GM12878 (cell line): ENCODE results near the gene SLX4IP. TPM values are rescaled to one million over a fixed set of nuclear protein-coding genes. Genes with fewer than 3 reads are reported as not detected.

Experiments
- BHLHE40 ChIP-seq, 2 experiments: fragments of 450-650 bp in 1 of 2; IDR thresholded peaks; 2 replicates each; pipeline ENCODE4 v1.6.1; 2011 to 2017; ENCODE audit warnings: low read depth in 2 of 2, borderline replicate concordance in 1 of 2, improper control_type of control experiment in 1 of 2, low read length in 1 of 2, mild to moderate bottlenecking in 1 of 2
- BMI1 ChIP-seq: fragments of 450-650 bp; IDR thresholded peaks from 2 replicates; pipeline ENCODE4 v1.6.1; 2016; ENCODE audit warnings: mild to moderate bottlenecking, moderate library complexity, borderline replicate concordance
- BRCA1 ChIP-seq: IDR thresholded peaks from 2 replicates; pipeline ENCODE4 v1.6.1; 2011; ENCODE audit warnings: low read depth, low read length, improper control_type of control experiment
- CBX3 ChIP-seq: fragments of 200-600 bp; sonication (generic); IDR thresholded peaks from 2 replicates; pipeline ENCODE4 v1.6.1; 2016; ENCODE audit warnings: low read depth, borderline replicate concordance
- CREB1 ChIP-seq: IDR thresholded peaks from 2 replicates; pipeline ENCODE4 v1.6.1; 2012; ENCODE audit warnings: low read depth, mild to moderate bottlenecking, inconsistent platforms
- EP300 ChIP-seq, 2 experiments: fragments of 150-350 bp in 1 of 2; IDR thresholded peaks; 2 replicates each; pipeline ENCODE4 v1.6.1; 2011 to 2012; ENCODE audit warnings: low read depth in 2 of 2, low read length in 2 of 2, borderline replicate concordance in 1 of 2, improper control_type of control experiment in 1 of 2, inconsistent platforms in 1 of 2; ENCODE audit not compliant: control insufficient read depth in 1 of 2
- FOXK2 ChIP-seq: fragments of 450-650 bp; IDR thresholded peaks from 2 replicates; pipeline ENCODE4 v1.6.1; 2017; ENCODE audit warnings: mild to moderate bottlenecking, moderate library complexity
- FOXM1 ChIP-seq: IDR thresholded peaks from 2 replicates; pipeline ENCODE4 v1.6.1; 2012; ENCODE audit warnings: low read depth, mild to moderate bottlenecking, inconsistent platforms, low read length, moderate library complexity
- GATAD2B ChIP-seq: fragments of 450-650 bp; conservative IDR thresholded peaks from 2 replicates; pipeline ENCODE4 v1.6.1; 2017; ENCODE audit warnings: low read depth, mild to moderate bottlenecking, moderate library complexity
- IRF4 ChIP-seq: IDR thresholded peaks from 2 replicates; pipeline ENCODE4 v1.6.1; 2011; ENCODE audit warnings: low read depth, low read length
- JUNB ChIP-seq: IDR thresholded peaks from 2 replicates; pipeline ENCODE4 v1.6.1; 2016; ENCODE audit warnings: antibody characterized with exemption, mild to moderate bottlenecking
- MYC ChIP-seq: IDR thresholded peaks from 2 replicates; pipeline ENCODE4 v1.6.1; 2011; ENCODE audit warnings: mild to moderate bottlenecking, low read length, moderate library complexity, inconsistent platforms; ENCODE audit not compliant: insufficient read depth, insufficient replicate concordance, insufficient read length, severe bottlenecking
- PML ChIP-seq: IDR thresholded peaks from 2 replicates; pipeline ENCODE4 v1.6.1; 2012; ENCODE audit warnings: low read length, inconsistent platforms
- RB1 ChIP-seq: fragments of 450-650 bp; formaldehyde crosslinking; IDR thresholded peaks from 2 replicates; pipeline ENCODE4 v1.6.1; 2017; ENCODE audit warnings: mild to moderate bottlenecking, borderline replicate concordance
- RFX5 ChIP-seq: IDR thresholded peaks from 2 replicates; pipeline ENCODE4 v1.6.1; 2011; ENCODE audit warnings: low read depth, low read length, improper control_type of control experiment
- TARDBP ChIP-seq: IDR thresholded peaks from 2 replicates; pipeline ENCODE4 v1.6.1; 2016; ENCODE audit warnings: borderline replicate concordance
- polyA plus RNA-seq, 11 experiments: library from polyadenylated mRNA; depleted of rRNA in 4 of 11; unstranded in 6 of 11; stranded (reverse) in 5 of 11; fragments of >200 nt; fragmentation: Nextera tagmentation in 4 of 11; fragmentation: Illumina TruSeq in 1 of 11; extraction: Ambion mirVana in 4 of 11; extraction: Trizol in 1 of 11; gene quantifications; 1 replicate in 1 of 11; 2 replicates in 10 of 11; pipeline versions ENCODE4 v1.2.1 to v1.2.3, GENCODE V29; 2011 to 2016; ENCODE audit warnings: inconsistent platforms in 2 of 11, missing spikeins in 2 of 11, low read depth in 1 of 11
- total RNA-seq, 4 experiments: library from RNA; depleted of rRNA in 3 of 4; stranded (reverse); fragments of >200 nt in 3 of 4; fragmentation: Illumina TruSeq in 1 of 4; extraction: Trizol in 1 of 4; gene quantifications; 2 replicates each; pipeline versions ENCODE4 v1.2.1 to v1.2.3, GENCODE V29; 2013 to 2021
- TF ChIP-seq, protein P1 (sequence below): IDR thresholded peaks from 2 replicates; pipeline ENCODE4 v1.6.1; 2012; ENCODE audit warnings: improper control_type of control experiment, low read depth, low read length; ENCODE audit not compliant: insufficient replicate concordance
- TF ChIP-seq, protein P2 (sequence below): IDR thresholded peaks from 2 replicates; pipeline ENCODE4 v1.6.1; 2011; ENCODE audit warnings: borderline replicate concordance, low read depth, mild to moderate bottlenecking, moderate library complexity, low read length; ENCODE audit not compliant: insufficient read depth, poor library complexity, severe bottlenecking
- TF ChIP-seq, protein P3 (sequence below): IDR thresholded peaks from 2 replicates; pipeline ENCODE4 v1.6.1; 2012; ENCODE audit warnings: mild to moderate bottlenecking, low read depth, low read length
- TF ChIP-seq, protein P4 (sequence below): IDR thresholded peaks from 2 replicates; pipeline ENCODE4 v1.6.1; 2011; ENCODE audit warnings: low read depth, low read length, improper control_type of control experiment, borderline replicate concordance

SLX4IP gene
- total and polyA plus RNA-seq, 10 of the 15 experiments (the other 5 are each of a cell fraction or from before 2014, with no cell fraction given): 2.2 to 11.0 (median 6.3) TPM

DNA sequence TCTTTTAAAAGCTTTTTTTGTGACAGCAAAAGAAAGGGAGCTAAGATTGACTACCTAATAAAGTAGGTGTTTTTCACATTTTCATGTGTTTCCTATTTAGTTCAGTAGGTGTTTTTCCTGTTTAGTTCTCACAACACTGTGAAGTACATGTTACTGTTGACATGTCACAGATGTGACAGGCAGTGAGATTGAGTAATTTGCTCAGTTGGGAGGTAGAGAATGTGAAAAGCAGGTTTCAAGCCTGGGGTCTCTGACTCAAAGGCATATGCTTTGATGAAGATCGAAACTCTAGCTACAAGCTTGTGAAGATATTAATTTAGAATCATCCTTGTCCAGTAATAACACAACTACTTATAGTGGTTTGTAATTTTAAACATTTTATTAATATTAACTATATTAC, 43.1 kb downstream of the SLX4IP start (continued):
- TF ChIP-seq, protein P1, sequence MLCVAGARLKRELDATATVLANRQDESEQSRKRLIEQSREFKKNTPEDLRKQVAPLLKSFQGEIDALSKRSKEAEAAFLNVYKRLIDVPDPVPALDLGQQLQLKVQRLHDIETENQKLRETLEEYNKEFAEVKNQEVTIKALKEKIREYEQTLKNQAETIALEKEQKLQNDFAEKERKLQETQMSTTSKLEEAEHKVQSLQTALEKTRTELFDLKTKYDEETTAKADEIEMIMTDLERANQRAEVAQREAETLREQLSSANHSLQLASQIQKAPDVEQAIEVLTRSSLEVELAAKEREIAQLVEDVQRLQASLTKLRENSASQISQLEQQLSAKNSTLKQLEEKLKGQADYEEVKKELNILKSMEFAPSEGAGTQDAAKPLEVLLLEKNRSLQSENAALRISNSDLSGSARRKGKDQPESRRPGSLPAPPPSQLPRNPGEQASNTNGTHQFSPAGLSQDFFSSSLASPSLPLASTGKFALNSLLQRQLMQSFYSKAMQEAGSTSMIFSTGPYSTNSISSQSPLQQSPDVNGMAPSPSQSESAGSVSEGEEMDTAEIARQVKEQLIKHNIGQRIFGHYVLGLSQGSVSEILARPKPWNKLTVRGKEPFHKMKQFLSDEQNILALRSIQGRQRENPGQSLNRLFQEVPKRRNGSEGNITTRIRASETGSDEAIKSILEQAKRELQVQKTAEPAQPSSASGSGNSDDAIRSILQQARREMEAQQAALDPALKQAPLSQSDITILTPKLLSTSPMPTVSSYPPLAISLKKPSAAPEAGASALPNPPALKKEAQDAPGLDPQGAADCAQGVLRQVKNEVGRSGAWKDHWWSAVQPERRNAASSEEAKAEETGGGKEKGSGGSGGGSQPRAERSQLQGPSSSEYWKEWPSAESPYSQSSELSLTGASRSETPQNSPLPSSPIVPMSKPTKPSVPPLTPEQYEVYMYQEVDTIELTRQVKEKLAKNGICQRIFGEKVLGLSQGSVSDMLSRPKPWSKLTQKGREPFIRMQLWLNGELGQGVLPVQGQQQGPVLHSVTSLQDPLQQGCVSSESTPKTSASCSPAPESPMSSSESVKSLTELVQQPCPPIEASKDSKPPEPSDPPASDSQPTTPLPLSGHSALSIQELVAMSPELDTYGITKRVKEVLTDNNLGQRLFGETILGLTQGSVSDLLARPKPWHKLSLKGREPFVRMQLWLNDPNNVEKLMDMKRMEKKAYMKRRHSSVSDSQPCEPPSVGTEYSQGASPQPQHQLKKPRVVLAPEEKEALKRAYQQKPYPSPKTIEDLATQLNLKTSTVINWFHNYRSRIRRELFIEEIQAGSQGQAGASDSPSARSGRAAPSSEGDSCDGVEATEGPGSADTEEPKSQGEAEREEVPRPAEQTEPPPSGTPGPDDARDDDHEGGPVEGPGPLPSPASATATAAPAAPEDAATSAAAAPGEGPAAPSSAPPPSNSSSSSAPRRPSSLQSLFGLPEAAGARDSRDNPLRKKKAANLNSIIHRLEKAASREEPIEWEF: no peak
- TF ChIP-seq GATAD2B (peak; percentile 45; the same call in 1 of the 2 replicates), JUNB (peak; percentile 90), IRF4 (peak; percentile 27; the same call in 1 of the 2 replicates), RB1 (no peak), FOXM1 (peak; percentile 74), RFX5 (no peak), PML (no peak), TARDBP (no peak), BMI1 (no peak), FOXK2 (peak; percentile 65), CBX3 (no peak), BRCA1 (no peak), CREB1 (no peak), EP300 (IDR thresholded peaks at IDR 0.05; ENCODE audit: borderline replicate concordance in 1 of 2, control insufficient read depth in 1 of 2, low read depth in 2 of 2, low read length in 2 of 2) (peak in 1 of 2 experiments; percentile 60; a peak in 3 of 4 replicates), BHLHE40 (IDR thresholded peaks at IDR 0.05; ENCODE audit: borderline replicate concordance in 1 of 2, low read depth in 2 of 2, low read length in 1 of 2) (0 out of 4 replicates have a peak, but pooled peaks of 1 of the 2 experiments have one; percentile 9), MYC (no peak)
- TF ChIP-seq, protein P2, sequence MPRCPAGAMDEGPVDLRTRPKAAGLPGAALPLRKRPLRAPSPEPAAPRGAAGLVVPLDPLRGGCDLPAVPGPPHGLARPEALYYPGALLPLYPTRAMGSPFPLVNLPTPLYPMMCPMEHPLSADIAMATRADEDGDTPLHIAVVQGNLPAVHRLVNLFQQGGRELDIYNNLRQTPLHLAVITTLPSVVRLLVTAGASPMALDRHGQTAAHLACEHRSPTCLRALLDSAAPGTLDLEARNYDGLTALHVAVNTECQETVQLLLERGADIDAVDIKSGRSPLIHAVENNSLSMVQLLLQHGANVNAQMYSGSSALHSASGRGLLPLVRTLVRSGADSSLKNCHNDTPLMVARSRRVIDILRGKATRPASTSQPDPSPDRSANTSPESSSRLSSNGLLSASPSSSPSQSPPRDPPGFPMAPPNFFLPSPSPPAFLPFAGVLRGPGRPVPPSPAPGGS: peak; percentile 92
- TF ChIP-seq, protein P3, sequence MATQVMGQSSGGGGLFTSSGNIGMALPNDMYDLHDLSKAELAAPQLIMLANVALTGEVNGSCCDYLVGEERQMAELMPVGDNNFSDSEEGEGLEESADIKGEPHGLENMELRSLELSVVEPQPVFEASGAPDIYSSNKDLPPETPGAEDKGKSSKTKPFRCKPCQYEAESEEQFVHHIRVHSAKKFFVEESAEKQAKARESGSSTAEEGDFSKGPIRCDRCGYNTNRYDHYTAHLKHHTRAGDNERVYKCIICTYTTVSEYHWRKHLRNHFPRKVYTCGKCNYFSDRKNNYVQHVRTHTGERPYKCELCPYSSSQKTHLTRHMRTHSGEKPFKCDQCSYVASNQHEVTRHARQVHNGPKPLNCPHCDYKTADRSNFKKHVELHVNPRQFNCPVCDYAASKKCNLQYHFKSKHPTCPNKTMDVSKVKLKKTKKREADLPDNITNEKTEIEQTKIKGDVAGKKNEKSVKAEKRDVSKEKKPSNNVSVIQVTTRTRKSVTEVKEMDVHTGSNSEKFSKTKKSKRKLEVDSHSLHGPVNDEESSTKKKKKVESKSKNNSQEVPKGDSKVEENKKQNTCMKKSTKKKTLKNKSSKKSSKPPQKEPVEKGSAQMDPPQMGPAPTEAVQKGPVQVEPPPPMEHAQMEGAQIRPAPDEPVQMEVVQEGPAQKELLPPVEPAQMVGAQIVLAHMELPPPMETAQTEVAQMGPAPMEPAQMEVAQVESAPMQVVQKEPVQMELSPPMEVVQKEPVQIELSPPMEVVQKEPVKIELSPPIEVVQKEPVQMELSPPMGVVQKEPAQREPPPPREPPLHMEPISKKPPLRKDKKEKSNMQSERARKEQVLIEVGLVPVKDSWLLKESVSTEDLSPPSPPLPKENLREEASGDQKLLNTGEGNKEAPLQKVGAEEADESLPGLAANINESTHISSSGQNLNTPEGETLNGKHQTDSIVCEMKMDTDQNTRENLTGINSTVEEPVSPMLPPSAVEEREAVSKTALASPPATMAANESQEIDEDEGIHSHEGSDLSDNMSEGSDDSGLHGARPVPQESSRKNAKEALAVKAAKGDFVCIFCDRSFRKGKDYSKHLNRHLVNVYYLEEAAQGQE: no peak
- TF ChIP-seq, protein P4, sequence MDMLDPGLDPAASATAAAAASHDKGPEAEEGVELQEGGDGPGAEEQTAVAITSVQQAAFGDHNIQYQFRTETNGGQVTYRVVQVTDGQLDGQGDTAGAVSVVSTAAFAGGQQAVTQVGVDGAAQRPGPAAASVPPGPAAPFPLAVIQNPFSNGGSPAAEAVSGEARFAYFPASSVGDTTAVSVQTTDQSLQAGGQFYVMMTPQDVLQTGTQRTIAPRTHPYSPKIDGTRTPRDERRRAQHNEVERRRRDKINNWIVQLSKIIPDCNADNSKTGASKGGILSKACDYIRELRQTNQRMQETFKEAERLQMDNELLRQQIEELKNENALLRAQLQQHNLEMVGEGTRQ: no peak
